Measurements from ENCODE around the gene RHBDF1.
A peak's percentile ranks its signal among the peaks of the same experiment; 100 is the strongest.
"Not testable (repeated sequence)": the region's sequence is repeated elsewhere in the genome, so short reads cannot be mapped to it uniquely, and the experiment has no call there.

The RHBDF1 gene

GRCh38 chr16:33877-34647 is 38.4 kb downstream of the RHBDF1 start:
- no peak for DNase-seq

- DNase-seq = not testable (repeated sequence)
These were observed 39.1 kb downstream of the RHBDF1 start for GRCh38 chr16:33154-33876.

- DNase-seq = not testable (repeated sequence)
These were observed 41.8 kb downstream of the RHBDF1 start for GRCh38 chr16:30627-31026.

- DNase-seq = not testable (repeated sequence)
These were observed 46.5 kb downstream of the RHBDF1 start for GRCh38 chr16:25926-26348.

GRCh38 chr16:24151-24550 is 48.3 kb downstream of the RHBDF1 start:
- DNase-seq = not testable (repeated sequence)

GRCh38 chr16:20886-21285 is 51.5 kb downstream of the RHBDF1 start:
- DNase-seq = not testable (repeated sequence)

GRCh38 chr16:17062-17765 is 55.2 kb downstream of the RHBDF1 start:
- DNase-seq = not testable (repeated sequence)

GRCh38 chr16:10772-11171 is 61.7 kb downstream of the RHBDF1 start:
- peak; percentile 94 for DNase-seq

- DNase-seq = peak; percentile 36
These were observed 62.3 kb downstream of the RHBDF1 start for GRCh38 chr16:9903-10665.
